Stomach (tissue), 4 donors: Measurements from ENCODE around the gene FMN1.

Experiments used
- CTCF ChIP-seq, 7 experiments: fragments of 450-650 bp in 4 of 7; fragments of 200-600 bp in 3 of 7; sonication (generic) in 3 of 7; IDR thresholded peaks; one replicate each; pipeline ENCODE4 v1.5.1; 2016 to 2019; ENCODE audit warnings: antibody characterized with exemption in 7 of 7, control low read depth in 2 of 7, mild to moderate bottlenecking in 1 of 7
- EP300 ChIP-seq: sonication (generic); formaldehyde crosslinking; IDR thresholded peaks from one replicate; pipeline ENCODE4 v1.6.1; 2017; ENCODE audit warnings: antibody characterized with exemption
- POLR2A ChIP-seq, 4 donors: fragments of 450-650 bp; IDR thresholded peaks; one replicate each; pipeline ENCODE4 v1.6.1; 2016; ENCODE audit warnings: antibody characterized with exemption in 4 of 4, control low read depth in 2 of 4, mild to moderate bottlenecking in 1 of 4, moderate library complexity in 1 of 4
- POLR2AphosphoS5 ChIP-seq, 3 donors: sonication (generic); formaldehyde crosslinking; IDR thresholded peaks; one replicate each; pipeline ENCODE4 v1.6.1; 2016; ENCODE audit warnings: antibody characterized with exemption in 3 of 3

GRCh38 chr15:32869776-32870175 is 324.7 kb downstream of the FMN1 start:
- TF ChIP-seq EP300 (no peak), CTCF (IDR thresholded peaks at IDR 0.05) (no peak), POLR2AphosphoS5 (IDR thresholded peaks at IDR 0.05) (no peak), POLR2A (IDR thresholded peaks at IDR 0.05) (no peak)
